K562 (cell line): Measurements from ENCODE around the gene STK33. TPM values are rescaled to one million over a fixed set of nuclear protein-coding genes. Genes with fewer than 3 reads are reported as not detected.
A peak's percentile ranks its signal among the peaks of the same experiment; 100 is the strongest.

Source experiments
- ATAC-seq: fragments of 200-7000 bp; cut with Tn5 transposase; 3 replicates; pipeline ENCODE4 v1.9.1; 2020; ENCODE audit warnings: moderate library complexity
- BruUV-seq: library from RNA; stranded (reverse); fragments of 400-500 nt; replicated peaks from 2 replicates; lab custom pipeline; 2021; lab: Mats Ljungman, UMichigan
- CTCF ChIA-PET: fragments of 300-600 bp; formaldehyde crosslinking; extraction: SDS; loops from one replicate; lab custom pipeline; 2021; ENCODE audit warnings: low intra/inter-chr PET ratio; lab: Yijun Ruan, JAX
- POLR2A ChIA-PET: fragments of 300-600, 350-650 bp; sonication (Branson Sonifier 250); formaldehyde crosslinking; extraction: SDS; loops from one replicate; lab custom pipeline; 2021; ENCODE audit warnings: antibody characterized with exemption, inconsistent platforms; lab: Yijun Ruan, JAX
- DNase-seq, 4 experiments: peaks; one replicate each; pipeline versions ENCODE4 v3.0.0 to v3.0.0-alpha.2; 2011 to 2018; ENCODE audit warnings: low spot score in 3 of 4, mixed read lengths in 3 of 4; ENCODE audit errors: extremely low read depth in 1 of 4
- FAIRE-seq: peaks from 2 replicates; lab custom pipeline; 2011; peaks lifted over from hg19 to GRCh38; lab: Jason Lieb, UNC
- H2AFZ ChIP-seq: 2 replicates; pipeline ENCODE4 v1.6.0; 2011; ENCODE audit warnings: low read depth, low read length, control low read depth, inconsistent platforms
- H3K27ac ChIP-seq: fragments of 200-600 bp; 3 replicates; pipeline ENCODE4 v1.8.0; 2011; ENCODE audit warnings: low read depth, mild to moderate bottlenecking, control low read depth, inconsistent platforms, low read length, moderate library complexity, mixed read lengths; ENCODE audit errors: extremely low read depth
- H3K27me3 ChIP-seq, 2 experiments: fragments of 300-600 bp in 1 of 2; 2 replicates in 1 of 2; 3 replicates in 1 of 2; pipeline versions ENCODE4 v1.6.0 to v1.8.0; 2011; ENCODE audit warnings: inconsistent platforms in 2 of 2, low read length in 2 of 2, mild to moderate bottlenecking in 1 of 2, mixed read lengths in 1 of 2, moderate library complexity in 1 of 2; ENCODE audit not compliant: control insufficient read depth in 2 of 2, insufficient read depth in 2 of 2
- H3K36me3 ChIP-seq: fragments of 300-600 bp; 3 replicates; pipeline ENCODE4 v1.8.0; 2011; ENCODE audit warnings: mild to moderate bottlenecking, low read length, inconsistent platforms; ENCODE audit not compliant: control insufficient read depth, insufficient read depth
- H3K4me1 ChIP-seq, 2 experiments: fragments of 200-600 bp in 1 of 2; replicated peaks in 1 of 2; 2 replicates in 1 of 2; 3 replicates in 1 of 2; pipeline versions ENCODE4 v1.5.1 to v1.8.0; 2011; ENCODE audit warnings: inconsistent platforms in 2 of 2, low read length in 2 of 2, mild to moderate bottlenecking in 1 of 2, mixed read lengths in 1 of 2, moderate library complexity in 1 of 2; ENCODE audit not compliant: control insufficient read depth in 2 of 2, insufficient read depth in 2 of 2
- H3K4me2 ChIP-seq: 2 replicates; pipeline ENCODE4 v1.6.1; 2011; ENCODE audit warnings: low read length, control low read depth, inconsistent platforms, mixed read lengths; ENCODE audit not compliant: insufficient read depth
- H3K4me3 ChIP-seq: fragments of 200-600 bp; sonication (generic), shearing (Covaris generic); 2 replicates; pipeline ENCODE4 v1.5.1; 2016; ENCODE audit warnings: control low read depth, inconsistent platforms
- H3K79me2 ChIP-seq: fragments of 200-600 bp; 3 replicates; pipeline ENCODE4 v1.8.0; 2011; ENCODE audit warnings: low read length, inconsistent platforms; ENCODE audit not compliant: control insufficient read depth, insufficient read depth
- H3K9ac ChIP-seq, 2 experiments: 2 replicates each; pipeline versions ENCODE4 v1.6.0 to v1.6.1; 2011; ENCODE audit warnings: low read depth in 2 of 2, low read length in 2 of 2, control low read depth in 1 of 2, inconsistent platforms in 1 of 2, mild to moderate bottlenecking in 1 of 2, mixed read lengths in 1 of 2; ENCODE audit not compliant: insufficient read depth in 1 of 2
- H3K9me1 ChIP-seq: one replicate; pipeline ENCODE4 v1.6.0; 2011; ENCODE audit warnings: inconsistent platforms, mild to moderate bottlenecking, low read length, moderate library complexity; ENCODE audit not compliant: control insufficient read depth, insufficient read depth
- H3K9me3 ChIP-seq: replicated peaks from 2 replicates; pipeline ENCODE4 v1.5.1; 2011; ENCODE audit warnings: low read depth, low read length, inconsistent platforms; ENCODE audit not compliant: control insufficient read depth, insufficient read depth
- H4K20me1 ChIP-seq: replicated peaks from 2 replicates; pipeline ENCODE4 v1.6.1; 2011; ENCODE audit warnings: low read length, inconsistent platforms, mixed read lengths; ENCODE audit not compliant: control insufficient read depth, insufficient read depth
- BACH1 ChIP-seq: fragments of 200-800 bp; sonication (Bioruptor generic); IDR thresholded peaks from 2 replicates; pipeline ENCODE4 v1.6.1; 2016; ENCODE audit warnings: missing genetic modification characterization, missing compliant biosample characterization
- BRD9 ChIP-seq: fragments of 450-650 bp; IDR thresholded peaks from 2 replicates; pipeline ENCODE4 v1.6.1; 2018; ENCODE audit warnings: low read depth; ENCODE audit not compliant: partially characterized antibody
- DIDO1 ChIP-seq: fragments of 450-650 bp; IDR thresholded peaks from 2 replicates; pipeline ENCODE4 v1.6.1; 2016; ENCODE audit warnings: low read depth, missing biosample characterization, missing genetic modification characterization
- E2F1 ChIP-seq: sonication (generic); formaldehyde crosslinking; IDR thresholded peaks from 2 replicates; pipeline ENCODE4 v1.8.1; 2023; ENCODE audit warnings: mild to moderate bottlenecking, missing genetic modification reagents, moderate library complexity
- ELK3 ChIP-seq: fragments of 450-650 bp; formaldehyde crosslinking; IDR thresholded peaks from 2 replicates; pipeline ENCODE4 v1.4.0; 2020; ENCODE audit warnings: mild to moderate bottlenecking
- MXI1 ChIP-seq: IDR thresholded peaks from 2 replicates; pipeline ENCODE4 v1.6.1; 2011; ENCODE audit warnings: low read depth, mild to moderate bottlenecking, improper control_type of control experiment, low read length
- MYBL2 ChIP-seq, 2 experiments: fragments of 450-650 bp in 1 of 2; sonication (generic) in 1 of 2; formaldehyde crosslinking in 1 of 2; IDR thresholded peaks; 2 replicates each; pipeline versions ENCODE4 v1.6.1 to v1.8.1; 2017 to 2022; ENCODE audit warnings: borderline replicate concordance in 1 of 2, inconsistent platforms in 1 of 2, low read depth in 1 of 2, mild to moderate bottlenecking in 1 of 2, missing genetic modification reagents in 1 of 2, moderate library complexity in 1 of 2
- NFE2L1 ChIP-seq: fragments of 450-650 bp; IDR thresholded peaks from 2 replicates; pipeline ENCODE4 v1.6.1; 2016; ENCODE audit warnings: missing genetic modification characterization, low read depth, mild to moderate bottlenecking, missing compliant biosample characterization, moderate library complexity, borderline replicate concordance
- PREB ChIP-seq: sonication (generic); formaldehyde crosslinking; IDR thresholded peaks from 2 replicates; pipeline ENCODE4 v1.8.1; 2023; ENCODE audit warnings: mild to moderate bottlenecking, missing genetic modification reagents
- PRPF4 ChIP-seq: fragments of 200-400 bp; formaldehyde crosslinking; IDR thresholded peaks from one replicate; pipeline ENCODE4 v1.6.1; 2017; ENCODE audit warnings: low read length, low read depth, mild to moderate bottlenecking; ENCODE audit not compliant: insufficient read depth, poor library complexity, severe bottlenecking
- SIN3A ChIP-seq, 2 experiments: fragments of 150-350 bp in 1 of 2; IDR thresholded peaks; 2 replicates each; pipeline ENCODE4 v1.6.1; 2011 to 2016; ENCODE audit warnings: borderline replicate concordance in 2 of 2, low read depth in 2 of 2, low read length in 2 of 2, mild to moderate bottlenecking in 2 of 2, moderate library complexity in 2 of 2; ENCODE audit not compliant: control insufficient read depth in 1 of 2
- ZBTB49 ChIP-seq: sonication (generic); formaldehyde crosslinking; IDR thresholded peaks from 2 replicates; pipeline ENCODE4 v1.8.0; 2022; ENCODE audit warnings: missing genetic modification reagents, mild to moderate bottlenecking, borderline replicate concordance
- ZC3H4 ChIP-seq: sonication (generic); formaldehyde crosslinking; IDR thresholded peaks from 2 replicates; pipeline ENCODE4 v1.9.0; 2021; ENCODE audit warnings: missing genetic modification reagents, borderline replicate concordance
- WGBS: fragments of 100-300 bp; shearing (Covaris generic); methylation state at CpG from one replicate; pipeline ENCODE4 v1.1.6; 2016; ENCODE audit warnings: low coverage, mixed read lengths; ENCODE audit not compliant: insufficient coverage; ENCODE audit errors: missing lambda C conversion rate; 5-methylcytosine and 5-hydroxymethylcytosine counted together
- in situ Hi-C: fragments of 300-500 bp; cut with MboI; formaldehyde crosslinking; loops from 4 replicates; pipeline ENCODE4 v1.15.0; 2018; ENCODE audit warnings: inconsistent platforms, mixed read lengths
- intact Hi-C: fragments of 100-400 bp; cut with micrococcal nuclease; formaldehyde crosslinking; loops from 2 replicates; pipeline ENCODE4 v1.14.2; 2022
- polyA plus RNA-seq, 8 experiments: library from polyadenylated mRNA; depleted of rRNA in 4 of 8; stranded (reverse) in 5 of 8; unstranded in 3 of 8; fragments of >200 nt; fragmentation: Nextera tagmentation in 2 of 8; fragmentation: Illumina TruSeq in 1 of 8; extraction: Ambion mirVana in 2 of 8; extraction: Trizol in 1 of 8; gene quantifications; 2 replicates each; pipeline versions ENCODE4 v1.2.1 to v1.2.3, GENCODE V29; 2011 to 2014; ENCODE audit warnings: inconsistent platforms in 1 of 8, missing spikeins in 1 of 8
- total RNA-seq, 7 experiments: library from RNA; depleted of rRNA in 6 of 7; stranded (reverse); fragments of >200 nt in 6 of 7; fragmentation: Illumina TruSeq in 2 of 7; extraction: Trizol in 2 of 7; gene quantifications; 2 replicates each; pipeline versions ENCODE4 v1.2.1 to v1.2.3, GENCODE V29; 2011 to 2021; ENCODE audit warnings: low replicate concordance in 1 of 7

The STK33 gene
- total and polyA plus RNA-seq, 9 of the 15 experiments (the other 6 are each of a cell fraction or from before 2014, with no cell fraction given): not detected

- BruUV-seq: no TSS peak
- Histone ChIP-seq H2AFZ (no peak overlapping the region), H4K20me1 (no peaks in the 10 kb centered on the region; the same call in 1 of the 2 replicates), H3K79me2 (no peaks in the 10 kb centered on the region), H3K27me3 (peaks cover 6 to 47% of the 10 kb centered on the region in 2 experiments), H3K9me3 (no peaks in the 10 kb centered on the region), H3K9ac (peak overlapping the region in 1 of 2 experiments; percentile 13; a peak in 1 of 4 replicates), H3K36me3 (no peaks in the 10 kb centered on the region), H3K4me3 (no peak overlapping the region), H3K9me1 (no peaks in the 10 kb centered on the region), H3K4me1 (no peaks in the 10 kb centered on the region), H3K27ac (no peak overlapping the region), H3K4me2 (no peak overlapping the region)
- WGBS: 1% methylated on average over 15 of the region's 18 CpGs
- TF ChIP-seq SIN3A (IDR thresholded peaks at IDR 0.05; ENCODE audit: borderline replicate concordance in 2 of 2, control insufficient read depth in 1 of 2, low read depth in 2 of 2, low read length in 2 of 2) (no peak), PRPF4 (no peak), NFE2L1 (no peak), PREB (CRISPR knock-in tag) (no peak), BRD9 (no peak), MYBL2 (IDR thresholded peaks at IDR 0.05; ENCODE audit: low read depth) (no peak), MYBL2 (CRISPR knock-in tag; IDR thresholded peaks at IDR 0.05; ENCODE audit: borderline replicate concordance) (no peak), ZBTB49 (CRISPR knock-in tag) (no peak), BACH1 (tag) (no peak), ZC3H4 (no peak), ELK3 (no peak), MXI1 (no peak), E2F1 (CRISPR knock-in tag) (no peak), DIDO1 (tag) (no peak)
- DNase-seq: no peak
- ATAC-seq: no peak
- ChIA-PET CTCF (no interaction called here), POLR2A (interaction anchor here (0.6 kb wide), 1 partner anchor 44 kb away, joined by 3 read pairs; no protein-coding TSS in a partner anchor)
- intact Hi-C loops: no loop called here
- in situ Hi-C loops: no loop called here
- FAIRE-seq: no peak
These were observed 251.0 kb downstream of the STK33 start for GRCh38 chr11:8342821-8343681.
